ENCODE results near the gene PCBD1. TPM values are rescaled to one million over a fixed set of nuclear protein-coding genes. Genes with fewer than 3 reads are reported as not detected.
A peak's percentile ranks its signal among the peaks of the same experiment; 100 is the strongest.

The PCBD1 gene
- 147 and 162 TPM in 2 replicates for total RNA-seq
- long read RNA-seq, transcript PCBD1-201 (4 exons, 1,006 nt) = major isoform, 41 of 54 reads
- long read RNA-seq, partial matches to known transcripts = 6 of 54 reads
- long read RNA-seq, other reads (novel, unspliced or antisense) = 6 of 54 reads

- TF ChIP-seq CTCF (IDR thresholded peaks at IDR 0.05; ENCODE audit: unreplicated experiment) = no peak
- peak within 1 kb of the TSS; percentile 91 for H3K27ac Mint-ChIP-seq
- no peaks in the 10 kb centered on the region for H3K27me3 Mint-ChIP-seq
- peak within 1 kb of the TSS; percentile 82 for H3K4me3 Mint-ChIP-seq (ENCODE audit: low read depth)
- H3K4me1 Mint-ChIP-seq (ENCODE audit: low read depth) = peaks cover 22% of the 10 kb centered on the region
- no peaks in the 10 kb centered on the region for H3K9me3 Mint-ChIP-seq (ENCODE audit: low read depth)
- H3K36me3 Mint-ChIP-seq (ENCODE audit: insufficient read depth) = peaks cover 15% of the 10 kb centered on the region
- DNase-seq (ENCODE audit: low spot score, unreplicated experiment) = peak; percentile 79
Measured at GRCh38 chr10:70887804-70888800, at the start of gene PCBD1. PCBD1 (minus strand) TSS chr10:70888565; CDS start chr10:70888533, 32 bp downstream.

- Mint-ChIP-seq H3K4me1 (ENCODE audit: low read depth) (no peaks in the 10 kb centered on the region), H3K4me3 (ENCODE audit: low read depth) (no peak overlapping the region), H3K27me3 (peaks cover 37% of the 10 kb centered on the region), H3K27ac (no peak overlapping the region), H3K9me3 (ENCODE audit: low read depth) (no peaks in the 10 kb centered on the region), H3K36me3 (ENCODE audit: insufficient read depth) (no peaks in the 10 kb centered on the region)
- no peak for TF ChIP-seq CTCF (IDR thresholded peaks at IDR 0.05; ENCODE audit: unreplicated experiment)
- DNase-seq (ENCODE audit: low spot score, unreplicated experiment) = no peak
Measured at GRCh38 chr10:70937661-70938060, 49.3 kb upstream of the PCBD1 start.

GRCh38 chr10:70936111-70936510, 47.7 kb upstream of the PCBD1 start:
- Mint-ChIP-seq H3K36me3 (ENCODE audit: insufficient read depth) (no peaks in the 10 kb centered on the region), H3K4me1 (ENCODE audit: low read depth) (no peaks in the 10 kb centered on the region), H3K27ac (no peak overlapping the region), H3K4me3 (ENCODE audit: low read depth) (no peak overlapping the region), H3K9me3 (ENCODE audit: low read depth) (no peaks in the 10 kb centered on the region), H3K27me3 (peaks cover 41% of the 10 kb centered on the region)
- no peak for DNase-seq (ENCODE audit: low spot score, unreplicated experiment)
- TF ChIP-seq CTCF (IDR thresholded peaks at IDR 0.05; ENCODE audit: unreplicated experiment) = no peak

GRCh38 chr10:70935631-70936030, 47.3 kb upstream of the PCBD1 start:
- Mint-ChIP-seq H3K27me3 (peaks cover 44% of the 10 kb centered on the region), H3K27ac (no peak overlapping the region), H3K4me3 (ENCODE audit: low read depth) (no peak overlapping the region), H3K36me3 (ENCODE audit: insufficient read depth) (no peaks in the 10 kb centered on the region), H3K4me1 (ENCODE audit: low read depth) (no peaks in the 10 kb centered on the region), H3K9me3 (ENCODE audit: low read depth) (no peaks in the 10 kb centered on the region)
- DNase-seq (ENCODE audit: low spot score, unreplicated experiment) = no peak
- TF ChIP-seq CTCF (IDR thresholded peaks at IDR 0.05; ENCODE audit: unreplicated experiment) = no peak

- no peak for TF ChIP-seq CTCF (IDR thresholded peaks at IDR 0.05; ENCODE audit: unreplicated experiment)
- Mint-ChIP-seq H3K36me3 (ENCODE audit: insufficient read depth) (no peaks in the 10 kb centered on the region), H3K9me3 (ENCODE audit: low read depth) (no peaks in the 10 kb centered on the region), H3K27ac (no peak overlapping the region), H3K4me3 (ENCODE audit: low read depth) (no peak overlapping the region), H3K27me3 (peaks cover 44% of the 10 kb centered on the region), H3K4me1 (ENCODE audit: low read depth) (no peaks in the 10 kb centered on the region)
- DNase-seq (ENCODE audit: low spot score, unreplicated experiment) = no peak
Measured at GRCh38 chr10:70935125-70935625, 46.8 kb upstream of the PCBD1 start.
